ENCODE results near the gene SLC39A11.

SLC39A11 gene

DNA sequence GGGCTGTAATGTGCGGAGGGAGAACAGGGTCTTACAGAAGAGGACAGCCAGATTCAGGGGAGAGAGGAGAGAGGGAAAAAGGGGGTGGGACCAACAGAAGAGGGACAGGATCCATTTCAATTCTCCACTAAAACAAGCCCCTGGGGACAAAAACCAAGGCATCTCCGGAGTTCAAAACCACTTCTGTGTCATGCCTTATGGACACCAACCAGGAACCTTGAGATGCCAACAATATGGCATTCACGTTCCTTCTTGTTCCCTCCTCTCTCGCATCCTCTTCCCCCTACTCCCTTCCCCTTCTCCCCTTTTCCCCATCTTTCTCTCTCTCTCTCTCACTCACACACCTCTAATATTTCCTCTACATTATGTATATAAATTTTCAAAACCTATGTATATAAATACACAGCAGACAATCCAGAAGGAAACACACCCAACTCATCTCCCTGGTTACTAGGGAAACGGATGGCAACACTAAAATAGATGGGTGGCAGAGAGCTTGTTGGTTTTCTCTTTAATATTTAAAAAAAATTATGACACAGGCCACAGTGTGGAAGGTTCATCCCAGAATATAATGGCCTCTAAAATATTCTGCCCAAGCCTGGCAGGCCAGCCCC, 123.1 kb downstream of the SLC39A11 start:
- no peak for TF ChIP-seq RAD21 (IDR thresholded peaks at IDR 0.05; ENCODE audit: low read depth)
- no peak for TF ChIP-seq NFIC (IDR thresholded peaks at IDR 0.05)

DNA sequence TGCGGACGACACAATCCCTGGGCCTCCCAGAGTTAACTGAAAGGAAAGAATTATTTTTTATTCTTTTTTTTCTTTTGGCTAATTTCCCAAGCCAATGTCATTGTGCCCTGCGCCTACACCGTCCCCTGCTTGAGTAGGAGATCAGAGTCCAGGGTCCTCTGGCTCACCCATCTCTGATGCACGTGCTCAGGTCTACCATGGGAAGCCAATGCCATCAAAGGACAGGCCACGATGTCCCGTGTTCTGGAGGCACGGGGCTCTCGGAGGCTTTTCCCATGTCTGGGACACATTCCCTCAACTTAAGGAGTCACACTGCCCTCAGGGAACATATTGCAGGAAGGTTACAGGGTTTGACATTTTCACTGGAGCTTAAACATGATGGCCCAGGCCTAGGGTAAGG, 123.7 kb downstream of the SLC39A11 start:
- TF ChIP-seq REST (IDR thresholded peaks at IDR 0.05; ENCODE audit: low read depth) (no peak), RAD21 (IDR thresholded peaks at IDR 0.05; ENCODE audit: low read depth) (no peak), TAF1 (IDR thresholded peaks at IDR 0.05; ENCODE audit: low read depth) (no peak), TCF12 (IDR thresholded peaks at IDR 0.05; ENCODE audit: low read depth) (no peak), CREB1 (IDR thresholded peaks at IDR 0.05; ENCODE audit: low read depth) (no peak), EP300 (IDR thresholded peaks at IDR 0.05; ENCODE audit: borderline replicate concordance) (no peak), TEAD4 (IDR thresholded peaks at IDR 0.05) (no peak), ZBTB7A (IDR thresholded peaks at IDR 0.05; ENCODE audit: low read depth) (no peak), NFIC (IDR thresholded peaks at IDR 0.05) (no peak), YY1 (IDR thresholded peaks at IDR 0.05; ENCODE audit: low read depth) (no peak), EGR1 (IDR thresholded peaks at IDR 0.05) (no peak), CEBPB (IDR thresholded peaks at IDR 0.05) (no peak), FOXM1 (IDR thresholded peaks at IDR 0.05; ENCODE audit: borderline replicate concordance, low read depth) (no peak)
- TF ChIP-seq, protein P1, sequence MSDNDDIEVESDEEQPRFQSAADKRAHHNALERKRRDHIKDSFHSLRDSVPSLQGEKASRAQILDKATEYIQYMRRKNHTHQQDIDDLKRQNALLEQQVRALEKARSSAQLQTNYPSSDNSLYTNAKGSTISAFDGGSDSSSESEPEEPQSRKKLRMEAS (IDR thresholded peaks at IDR 0.05), result no peak
- TF ChIP-seq, protein P2, sequence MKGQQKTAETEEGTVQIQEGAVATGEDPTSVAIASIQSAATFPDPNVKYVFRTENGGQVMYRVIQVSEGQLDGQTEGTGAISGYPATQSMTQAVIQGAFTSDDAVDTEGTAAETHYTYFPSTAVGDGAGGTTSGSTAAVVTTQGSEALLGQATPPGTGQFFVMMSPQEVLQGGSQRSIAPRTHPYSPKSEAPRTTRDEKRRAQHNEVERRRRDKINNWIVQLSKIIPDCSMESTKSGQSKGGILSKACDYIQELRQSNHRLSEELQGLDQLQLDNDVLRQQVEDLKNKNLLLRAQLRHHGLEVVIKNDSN (IDR thresholded peaks at IDR 0.05), result no peak

DNA sequence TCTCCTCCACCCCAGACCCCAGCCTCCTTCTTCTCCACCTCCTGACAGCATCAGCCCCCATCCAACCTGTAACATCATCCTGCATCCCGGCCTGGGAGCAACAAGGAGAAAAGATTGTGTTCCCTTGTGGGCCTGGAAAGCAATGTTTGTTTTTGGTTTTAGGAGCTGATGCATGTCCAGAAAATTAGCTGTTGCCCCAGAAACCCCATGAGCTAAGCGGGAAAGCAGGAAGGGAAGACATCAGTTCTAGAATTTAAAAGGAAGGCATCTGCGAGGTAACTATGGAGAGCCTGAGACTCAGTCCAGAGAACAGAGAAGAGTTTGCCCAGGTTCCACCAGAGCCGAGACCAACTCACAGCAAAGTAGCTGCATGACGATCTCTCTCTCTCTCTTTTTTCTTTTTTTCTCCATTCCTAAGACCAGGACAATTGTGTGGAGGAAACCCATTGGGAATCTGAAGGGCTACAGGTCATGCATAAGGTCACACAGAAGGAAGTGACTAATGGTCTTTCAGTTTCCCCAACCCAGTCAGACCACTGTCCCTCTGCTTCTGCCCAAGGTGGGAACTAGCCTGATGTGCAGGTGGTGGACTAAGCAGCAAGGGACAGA, 124.4 kb downstream of the SLC39A11 start:
- TF ChIP-seq TEAD4 (IDR thresholded peaks at IDR 0.05), result no peak
- no peak for TF ChIP-seq NFIC (IDR thresholded peaks at IDR 0.05)
- TF ChIP-seq TAF1 (IDR thresholded peaks at IDR 0.05; ENCODE audit: low read depth), result no peak
- no peak for TF ChIP-seq REST (IDR thresholded peaks at IDR 0.05; ENCODE audit: low read depth)
- TF ChIP-seq, protein P2 (IDR thresholded peaks at IDR 0.05), result no peak
- no peak for TF ChIP-seq TCF12 (IDR thresholded peaks at IDR 0.05; ENCODE audit: low read depth)
- TF ChIP-seq ZBTB7A (IDR thresholded peaks at IDR 0.05; ENCODE audit: low read depth), result no peak
- no peak for TF ChIP-seq EGR1 (IDR thresholded peaks at IDR 0.05)
- no peak for TF ChIP-seq YY1 (IDR thresholded peaks at IDR 0.05; ENCODE audit: low read depth)
- TF ChIP-seq FOXM1 (IDR thresholded peaks at IDR 0.05; ENCODE audit: borderline replicate concordance, low read depth), result no peak
- no peak for TF ChIP-seq CEBPB (IDR thresholded peaks at IDR 0.05)
- TF ChIP-seq EP300 (IDR thresholded peaks at IDR 0.05; ENCODE audit: borderline replicate concordance), result no peak

- TF ChIP-seq TAF1 (IDR thresholded peaks at IDR 0.05; ENCODE audit: low read depth) (no peak), EP300 (IDR thresholded peaks at IDR 0.05; ENCODE audit: borderline replicate concordance) (no peak), CREB1 (IDR thresholded peaks at IDR 0.05; ENCODE audit: low read depth) (no peak), TEAD4 (IDR thresholded peaks at IDR 0.05) (no peak), REST (IDR thresholded peaks at IDR 0.05; ENCODE audit: low read depth) (no peak), NFIC (IDR thresholded peaks at IDR 0.05) (no peak), ZBTB7A (IDR thresholded peaks at IDR 0.05; ENCODE audit: low read depth) (no peak), FOXM1 (IDR thresholded peaks at IDR 0.05; ENCODE audit: borderline replicate concordance, low read depth) (no peak), EGR1 (IDR thresholded peaks at IDR 0.05) (no peak), CEBPB (IDR thresholded peaks at IDR 0.05) (no peak), RAD21 (IDR thresholded peaks at IDR 0.05; ENCODE audit: low read depth) (no peak), YY1 (IDR thresholded peaks at IDR 0.05; ENCODE audit: low read depth) (no peak), TCF12 (IDR thresholded peaks at IDR 0.05; ENCODE audit: low read depth) (no peak)
- TF ChIP-seq, protein P1 (IDR thresholded peaks at IDR 0.05), result no peak
- TF ChIP-seq, protein P2 (IDR thresholded peaks at IDR 0.05), result no peak
These were observed 125.1 kb downstream of the SLC39A11 start for GRCh38 chr17:72967277-72967970.
